Prostate gland (tissue), 2 donors: ENCODE measurements around the gene ZKSCAN2. TPM values are rescaled to one million over a fixed set of nuclear protein-coding genes. Genes with fewer than 3 reads are reported as not detected.

Experiments
- DNase-seq: peaks from one replicate; pipeline ENCODE4 v3.0.0-alpha.2; 2019; ENCODE audit warnings: low spot score
- H3K27ac ChIP-seq, 2 donors: fragments of 200-600 bp; sonication (generic); 2 replicates each; pipeline ENCODE4 v1.5.1; 2017 to 2019
- H3K27me3 ChIP-seq: fragments of 200-600 bp; sonication (generic); replicated peaks from 2 replicates; pipeline ENCODE4 v1.5.1; 2019; ENCODE audit not compliant: insufficient read depth
- H3K36me3 ChIP-seq, 2 donors: fragments of 200-600 bp; sonication (generic); 1 replicate in 1 of 2; 2 replicates in 1 of 2; pipeline versions ENCODE4 v1.5.1 to v1.8.1; 2017 to 2019
- H3K4me1 ChIP-seq: fragments of 200-600 bp; sonication (generic); replicated peaks from 2 replicates; pipeline ENCODE4 v1.5.1; 2019
- H3K4me3 ChIP-seq, 2 donors: fragments of 200-600 bp; sonication (generic); 2 replicates each; pipeline ENCODE4 v1.5.1; 2017 to 2019
- H3K9me3 ChIP-seq: fragments of 200-600 bp; sonication (generic); 2 replicates; pipeline ENCODE4 v1.5.1; 2017
- POLR2A ChIP-seq: fragments of 450-650 bp; IDR thresholded peaks from one replicate; pipeline ENCODE4 v1.6.1; 2016; ENCODE audit warnings: antibody characterized with exemption, mild to moderate bottlenecking
- POLR2AphosphoS5 ChIP-seq: sonication (generic); formaldehyde crosslinking; IDR thresholded peaks from one replicate; pipeline ENCODE4 v1.6.1; 2017; ENCODE audit warnings: antibody characterized with exemption
- WGBS: methylation state at CpG from one replicate; pipeline ENCODE4 v1.1.5; 2018; 5-methylcytosine and 5-hydroxymethylcytosine counted together
- intact Hi-C: fragments of 100-400 bp; cut with DNase I; formaldehyde crosslinking; loops from one replicate; pipeline ENCODE4 v1.14.2; 2022
- total RNA-seq, 2 donors: library from RNA; depleted of rRNA; stranded (reverse); fragments of >200 nt; gene quantifications; one replicate each; pipeline ENCODE4 v1.1.0, GENCODE V29; 2016
- TF ChIP-seq, protein P1 (sequence below), 4 experiments: fragments of 200-600 bp in 2 of 4; fragments of 450-650 bp in 2 of 4; sonication (generic) in 2 of 4; IDR thresholded peaks; 1 replicate in 3 of 4; 2 replicates in 1 of 4; pipeline ENCODE4 v1.5.1; 2016 to 2019; ENCODE audit warnings: antibody characterized with exemption in 4 of 4, mild to moderate bottlenecking in 2 of 4, moderate library complexity in 2 of 4

ZKSCAN2 gene
- total RNA-seq, 2 donors from 2014 or later = 3.2 to 11.8 TPM

DNA sequence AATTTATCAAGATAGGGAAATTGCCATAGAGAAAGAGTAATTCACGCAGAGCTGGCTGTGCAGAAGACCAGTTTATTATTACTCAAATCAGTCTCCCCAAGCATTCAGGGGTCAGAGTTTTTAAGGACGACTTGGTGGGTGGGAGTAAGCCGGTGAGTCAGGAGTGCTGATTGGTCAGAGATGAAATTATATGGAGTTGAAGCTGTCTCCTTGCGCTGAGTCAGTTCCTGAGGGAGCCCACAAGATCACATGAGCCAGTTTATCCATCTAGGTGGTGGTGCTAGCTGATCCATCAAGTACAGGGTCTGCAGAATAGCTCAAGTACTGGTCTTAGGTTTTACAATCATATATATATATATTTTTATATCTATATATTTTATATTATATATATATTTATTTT lies 46.9 kb downstream of the ZKSCAN2 start:
- H3K4me1 ChIP-seq = no peaks in the 10 kb centered on the region
- WGBS = 66% methylated on average over 4 of the region's 4 CpGs
- TF ChIP-seq, protein P1, sequence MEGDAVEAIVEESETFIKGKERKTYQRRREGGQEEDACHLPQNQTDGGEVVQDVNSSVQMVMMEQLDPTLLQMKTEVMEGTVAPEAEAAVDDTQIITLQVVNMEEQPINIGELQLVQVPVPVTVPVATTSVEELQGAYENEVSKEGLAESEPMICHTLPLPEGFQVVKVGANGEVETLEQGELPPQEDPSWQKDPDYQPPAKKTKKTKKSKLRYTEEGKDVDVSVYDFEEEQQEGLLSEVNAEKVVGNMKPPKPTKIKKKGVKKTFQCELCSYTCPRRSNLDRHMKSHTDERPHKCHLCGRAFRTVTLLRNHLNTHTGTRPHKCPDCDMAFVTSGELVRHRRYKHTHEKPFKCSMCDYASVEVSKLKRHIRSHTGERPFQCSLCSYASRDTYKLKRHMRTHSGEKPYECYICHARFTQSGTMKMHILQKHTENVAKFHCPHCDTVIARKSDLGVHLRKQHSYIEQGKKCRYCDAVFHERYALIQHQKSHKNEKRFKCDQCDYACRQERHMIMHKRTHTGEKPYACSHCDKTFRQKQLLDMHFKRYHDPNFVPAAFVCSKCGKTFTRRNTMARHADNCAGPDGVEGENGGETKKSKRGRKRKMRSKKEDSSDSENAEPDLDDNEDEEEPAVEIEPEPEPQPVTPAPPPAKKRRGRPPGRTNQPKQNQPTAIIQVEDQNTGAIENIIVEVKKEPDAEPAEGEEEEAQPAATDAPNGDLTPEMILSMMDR (IDR thresholded peaks at IDR 0.05) = no peak
- TF ChIP-seq POLR2A (no peak), POLR2AphosphoS5 (no peak)
- H3K9me3 ChIP-seq = no peaks in the 10 kb centered on the region
- intact Hi-C loops = no loop called here
- H3K4me3 ChIP-seq = no peak overlapping the region
- H3K36me3 ChIP-seq = no peaks in the 10 kb centered on the region
- H3K27ac ChIP-seq = no peak overlapping the region
- H3K27me3 ChIP-seq = no peaks in the 10 kb centered on the region
- DNase-seq = no peak

DNA sequence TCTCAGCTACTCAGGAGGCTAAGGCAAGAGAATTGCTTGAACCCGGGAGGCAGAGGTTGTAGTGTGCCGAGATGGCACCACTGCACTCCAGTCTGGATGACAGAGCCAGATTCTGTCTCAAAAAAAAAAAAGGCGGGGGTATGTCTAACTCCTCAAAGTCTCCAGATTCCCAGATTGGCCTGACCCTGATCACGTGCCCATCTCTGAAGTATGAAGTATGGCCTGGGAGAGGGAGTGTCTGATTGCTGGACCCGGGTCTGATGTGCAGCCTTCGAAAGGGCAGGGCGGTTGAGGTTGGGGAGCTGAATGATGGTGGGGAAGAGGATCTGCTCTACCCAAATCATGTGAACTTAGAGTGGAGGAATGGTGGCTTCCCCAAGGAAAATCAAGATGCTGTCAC lies 58.2 kb downstream of the ZKSCAN2 start:
- no peak overlapping the region for H3K4me3 ChIP-seq
- no peak for DNase-seq
- WGBS = 94% methylated on average over 7 of the region's 7 CpGs
- no peak for TF ChIP-seq POLR2A
- TF ChIP-seq, protein P1 (IDR thresholded peaks at IDR 0.05) = no peak
- TF ChIP-seq POLR2AphosphoS5 = no peak
- H3K4me1 ChIP-seq = no peaks in the 10 kb centered on the region
- intact Hi-C loops = no loop called here
- no peaks in the 10 kb centered on the region for H3K27me3 ChIP-seq
- H3K9me3 ChIP-seq = no peaks in the 10 kb centered on the region
- H3K36me3 ChIP-seq = no peaks in the 10 kb centered on the region
- no peak overlapping the region for H3K27ac ChIP-seq

DNA sequence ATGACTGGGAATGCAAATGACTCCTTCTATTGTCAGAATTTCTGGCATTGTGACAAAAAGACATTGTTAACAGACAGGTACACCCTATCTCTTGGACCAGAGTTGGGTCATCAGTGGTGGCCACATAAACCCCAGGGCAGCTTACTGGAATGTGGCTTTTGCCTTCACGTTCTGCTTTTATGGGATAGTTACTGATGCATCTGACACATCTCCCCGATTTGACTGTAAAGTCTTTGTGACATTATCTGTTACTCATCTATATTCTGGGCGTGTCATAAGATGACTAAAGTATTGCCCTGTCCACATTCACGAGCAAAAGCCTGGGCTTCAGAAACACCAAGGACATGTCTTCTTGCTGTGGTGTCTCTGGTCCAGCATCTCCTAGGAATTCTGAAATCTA lies 59.6 kb downstream of the ZKSCAN2 start:
- Histone ChIP-seq H3K9me3 (no peaks in the 10 kb centered on the region), H3K27ac (no peak overlapping the region), H3K36me3 (no peaks in the 10 kb centered on the region), H3K4me1 (no peaks in the 10 kb centered on the region), H3K27me3 (no peaks in the 10 kb centered on the region), H3K4me3 (no peak overlapping the region)
- 42% methylated on average over 4 of the region's 4 CpGs for WGBS
- no peak for DNase-seq
- intact Hi-C loops = no loop called here
- TF ChIP-seq, protein P1 (IDR thresholded peaks at IDR 0.05) = no peak
- TF ChIP-seq POLR2A (no peak), POLR2AphosphoS5 (no peak)

DNA sequence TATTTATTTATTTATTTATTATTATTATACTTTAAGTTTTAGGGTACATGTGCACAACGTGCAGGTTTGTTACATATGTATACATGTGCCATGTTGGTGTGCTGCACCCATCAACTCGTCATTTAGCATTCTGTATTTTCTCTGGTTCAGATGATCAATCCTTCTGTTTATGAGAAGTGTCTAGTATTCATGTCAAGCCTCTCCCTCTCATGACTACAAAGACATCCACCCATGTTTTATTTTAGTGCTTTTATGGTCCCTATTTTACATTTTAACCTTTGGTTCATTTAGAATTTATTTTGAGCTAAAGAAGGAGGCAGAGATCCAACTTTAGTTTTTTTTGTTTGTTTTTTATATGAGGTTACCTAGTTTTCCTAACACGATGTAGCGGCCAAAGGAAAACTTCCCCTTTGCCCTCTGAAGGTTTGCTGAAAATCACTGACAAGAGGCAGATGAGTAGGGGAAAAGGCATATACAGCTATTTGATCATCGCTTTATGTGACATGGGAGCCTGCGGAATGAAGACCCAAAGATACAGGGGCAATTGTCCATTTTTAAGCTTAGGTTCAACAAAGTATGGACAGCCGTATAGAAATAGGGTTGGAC lies 63.3 kb downstream of the ZKSCAN2 start:
- WGBS = 84% methylated on average over 7 of the region's 7 CpGs
- no peak overlapping the region for H3K4me3 ChIP-seq
- no peaks in the 10 kb centered on the region for H3K4me1 ChIP-seq
- no peak for DNase-seq
- no peaks in the 10 kb centered on the region for H3K27me3 ChIP-seq
- intact Hi-C loops = no loop called here
- H3K27ac ChIP-seq = no peak overlapping the region
- TF ChIP-seq POLR2A = no peak
- TF ChIP-seq POLR2AphosphoS5 = no peak
- TF ChIP-seq, protein P1 (IDR thresholded peaks at IDR 0.05) = no peak
- no peaks in the 10 kb centered on the region for H3K9me3 ChIP-seq
- H3K36me3 ChIP-seq = no peaks in the 10 kb centered on the region

DNA sequence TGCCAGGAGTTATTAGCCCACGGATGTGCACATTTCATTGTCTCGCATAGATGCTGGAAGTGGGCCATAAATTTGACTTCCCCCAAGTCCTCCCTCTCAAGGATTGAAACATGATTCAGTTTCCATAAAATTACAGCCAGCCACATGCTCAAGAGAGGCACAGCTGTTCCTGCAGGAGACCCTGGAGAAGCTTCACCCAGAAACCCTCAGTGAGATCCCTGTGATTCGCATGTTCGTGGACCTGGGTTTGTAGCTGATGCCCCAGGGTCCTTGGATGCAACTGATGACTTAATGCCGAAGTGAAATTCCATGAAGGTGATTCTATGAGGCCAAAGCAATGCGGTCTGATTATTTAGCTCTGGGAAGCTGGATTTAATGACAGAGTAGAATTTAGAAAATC lies 65.5 kb downstream of the ZKSCAN2 start:
- H3K9me3 ChIP-seq = no peaks in the 10 kb centered on the region
- no peak for DNase-seq
- WGBS = 61% methylated on average over 6 of the region's 6 CpGs
- intact Hi-C loops = no loop called here
- no peaks in the 10 kb centered on the region for H3K4me1 ChIP-seq
- no peaks in the 10 kb centered on the region for H3K36me3 ChIP-seq
- no peak overlapping the region for H3K27ac ChIP-seq
- TF ChIP-seq, protein P1 (IDR thresholded peaks at IDR 0.05) = no peak
- no peak for TF ChIP-seq POLR2A
- no peak for TF ChIP-seq POLR2AphosphoS5
- H3K27me3 ChIP-seq = no peaks in the 10 kb centered on the region
- no peak overlapping the region for H3K4me3 ChIP-seq
